Subcutaneous adipose tissue (tissue), 4 donors: ENCODE data around the gene SPATA6L. TPM values are rescaled to one million over a fixed set of nuclear protein-coding genes. Genes with fewer than 3 reads are reported as not detected.

ENCODE experiments used
- total RNA-seq, 4 donors: library from RNA; depleted of rRNA; stranded (reverse); fragments of >200 nt; gene quantifications; one replicate each; pipeline ENCODE4 v1.1.0, GENCODE V29; 2016
- TF ChIP-seq, protein P1 (sequence below): fragments of 450-650 bp; IDR thresholded peaks from one replicate; pipeline ENCODE4 v1.5.1; 2016; ENCODE audit warnings: low read depth, mild to moderate bottlenecking, control low read depth, antibody characterized with exemption, moderate library complexity

Gene SPATA6L
- total RNA-seq, 4 donors from 2014 or later = 1.8 to 5.3 (median 2.8) TPM

DNA sequence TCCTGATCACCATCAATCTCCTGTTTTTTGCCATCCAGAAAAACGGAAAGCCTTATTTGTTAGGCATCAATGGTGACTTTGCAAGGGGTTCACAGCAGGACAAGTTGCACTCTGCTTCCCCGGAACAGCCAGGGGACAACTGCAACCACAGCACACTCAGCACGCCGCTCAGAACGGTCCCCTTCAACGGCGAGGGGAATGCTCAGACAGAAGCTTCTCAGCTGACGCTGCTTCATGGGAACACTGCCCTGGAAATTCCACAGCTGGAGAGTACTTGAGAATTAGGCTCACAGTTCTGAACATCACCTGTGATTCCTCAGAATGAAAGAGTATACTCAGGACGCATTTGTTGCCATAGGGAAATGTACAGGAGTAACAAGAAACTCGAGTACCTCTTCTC is 44.3 kb downstream of the SPATA6L start:
- TF ChIP-seq, protein P1, sequence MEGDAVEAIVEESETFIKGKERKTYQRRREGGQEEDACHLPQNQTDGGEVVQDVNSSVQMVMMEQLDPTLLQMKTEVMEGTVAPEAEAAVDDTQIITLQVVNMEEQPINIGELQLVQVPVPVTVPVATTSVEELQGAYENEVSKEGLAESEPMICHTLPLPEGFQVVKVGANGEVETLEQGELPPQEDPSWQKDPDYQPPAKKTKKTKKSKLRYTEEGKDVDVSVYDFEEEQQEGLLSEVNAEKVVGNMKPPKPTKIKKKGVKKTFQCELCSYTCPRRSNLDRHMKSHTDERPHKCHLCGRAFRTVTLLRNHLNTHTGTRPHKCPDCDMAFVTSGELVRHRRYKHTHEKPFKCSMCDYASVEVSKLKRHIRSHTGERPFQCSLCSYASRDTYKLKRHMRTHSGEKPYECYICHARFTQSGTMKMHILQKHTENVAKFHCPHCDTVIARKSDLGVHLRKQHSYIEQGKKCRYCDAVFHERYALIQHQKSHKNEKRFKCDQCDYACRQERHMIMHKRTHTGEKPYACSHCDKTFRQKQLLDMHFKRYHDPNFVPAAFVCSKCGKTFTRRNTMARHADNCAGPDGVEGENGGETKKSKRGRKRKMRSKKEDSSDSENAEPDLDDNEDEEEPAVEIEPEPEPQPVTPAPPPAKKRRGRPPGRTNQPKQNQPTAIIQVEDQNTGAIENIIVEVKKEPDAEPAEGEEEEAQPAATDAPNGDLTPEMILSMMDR = no peak

DNA sequence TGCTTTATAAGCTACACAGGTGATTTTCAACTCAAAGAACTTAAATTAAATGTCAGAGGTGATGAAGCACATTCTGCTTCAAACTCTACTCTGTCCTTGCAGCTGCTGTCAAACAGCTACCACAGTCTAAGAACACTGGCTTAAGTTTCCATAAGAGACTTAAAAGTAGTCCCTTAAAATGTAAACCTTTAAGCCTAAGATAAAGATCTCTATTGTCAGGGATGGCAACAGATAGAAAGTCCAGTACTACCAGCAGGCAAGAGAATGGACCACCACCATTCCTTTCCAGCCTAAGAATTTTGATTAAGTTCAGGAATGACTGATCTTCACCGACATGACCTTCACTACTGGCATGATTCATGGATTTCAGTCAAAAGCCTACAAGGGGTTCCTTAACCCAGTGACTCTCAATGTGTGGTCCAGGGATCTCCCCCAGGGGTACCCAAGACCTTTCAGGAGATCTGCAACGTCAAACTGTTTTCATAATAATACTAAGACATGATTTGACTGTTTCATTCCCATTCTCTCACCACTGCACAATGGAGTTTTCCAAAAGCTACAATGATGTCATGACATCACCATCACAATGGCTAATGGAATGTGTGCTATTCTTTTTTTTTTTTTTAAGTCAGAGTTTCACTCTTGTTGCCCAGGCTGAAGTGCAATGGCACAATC is 45.3 kb downstream of the SPATA6L start:
- TF ChIP-seq, protein P1 = no peak

DNA sequence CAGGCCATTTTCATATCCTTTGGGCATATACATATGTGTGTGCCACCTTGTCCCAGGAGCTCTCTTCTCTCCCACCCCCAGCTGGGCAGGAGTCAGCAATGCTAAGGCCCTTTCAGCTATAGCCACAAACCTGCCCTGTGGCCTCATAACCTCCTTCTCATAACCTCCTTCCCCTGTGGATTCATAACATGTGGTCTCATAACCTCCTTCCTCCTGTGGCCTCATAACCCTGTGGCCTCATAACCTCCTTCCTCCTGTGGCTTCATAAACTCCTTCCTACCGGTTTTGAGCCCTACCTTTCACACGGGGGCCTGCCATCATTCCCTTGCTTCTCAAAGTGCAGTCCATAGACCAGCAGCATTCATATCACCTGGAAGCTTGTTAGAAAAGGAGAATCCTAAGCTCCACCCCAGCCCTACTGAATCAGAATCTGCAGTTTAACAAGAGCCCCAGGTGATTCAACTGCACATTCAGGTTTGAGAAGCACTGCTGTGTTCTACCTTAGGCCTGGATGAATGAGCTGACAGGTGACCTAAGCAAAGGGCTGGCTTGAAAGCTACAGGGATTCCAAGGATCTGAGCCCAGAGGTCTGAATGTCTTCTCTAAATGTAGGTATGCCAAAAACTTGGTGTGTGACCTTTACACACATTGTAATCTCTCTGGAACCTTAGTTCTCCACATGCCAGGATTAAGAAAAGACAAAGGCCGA is 46.1 kb downstream of the SPATA6L start:
- TF ChIP-seq, protein P1 = no peak

DNA sequence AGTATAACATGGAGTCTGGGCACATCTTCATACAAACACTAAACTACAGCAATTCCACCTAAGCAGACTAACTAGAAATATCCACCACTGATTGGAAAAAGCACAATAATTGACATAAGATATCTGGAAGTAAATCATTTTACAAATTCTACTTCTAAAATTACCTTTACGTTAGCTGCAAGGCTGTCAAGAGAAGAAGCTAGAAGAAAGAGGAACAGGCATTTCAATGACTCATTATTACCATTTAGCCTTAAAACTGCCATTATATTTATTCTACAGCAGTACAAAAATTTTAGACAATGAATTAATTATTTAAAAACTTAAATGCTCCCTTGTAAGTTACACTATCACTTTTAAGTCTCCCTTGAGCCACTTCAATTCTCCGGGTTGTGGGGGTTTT is 47.6 kb downstream of the SPATA6L start:
- TF ChIP-seq, protein P1 = no peak

DNA sequence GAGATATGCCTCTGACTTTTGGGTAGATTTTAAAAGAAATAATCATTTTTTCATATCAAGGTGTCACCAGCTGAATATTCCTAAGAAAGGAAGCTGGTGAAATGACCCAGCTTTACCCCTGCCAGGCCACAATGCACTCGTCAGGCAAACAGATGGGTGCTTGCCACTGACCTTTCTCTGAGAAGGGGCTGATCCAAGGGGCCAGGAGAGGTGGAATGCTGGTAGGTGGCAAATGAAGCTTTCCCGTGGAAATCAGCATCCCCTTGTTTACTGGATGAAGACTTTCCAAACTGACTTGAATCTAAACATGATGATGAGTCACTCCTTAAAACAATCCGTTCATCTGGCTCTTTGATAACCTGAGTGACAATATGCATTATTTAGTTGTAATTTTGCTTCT is 48.5 kb downstream of the SPATA6L start:
- TF ChIP-seq, protein P1 = no peak

DNA sequence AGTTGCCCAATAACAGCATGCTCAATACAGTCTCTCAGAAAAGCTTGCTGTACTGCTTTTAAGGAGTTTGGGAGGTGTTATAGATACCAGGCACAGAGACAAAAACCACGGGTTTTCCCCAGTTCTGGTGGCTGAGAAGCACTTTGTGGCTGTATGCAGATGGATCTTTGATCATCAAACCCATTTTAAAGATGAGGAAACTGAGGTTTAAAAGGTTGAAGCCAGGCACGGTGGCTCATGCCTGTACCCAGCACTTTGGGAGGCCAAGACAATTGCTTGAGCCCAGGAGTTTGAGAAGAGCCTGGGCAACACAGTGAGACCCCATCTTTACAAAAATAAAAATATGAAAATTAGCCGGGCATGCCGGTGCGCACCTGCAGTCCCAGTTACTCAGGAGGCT is 50.5 kb downstream of the SPATA6L start:
- TF ChIP-seq, protein P1 = no peak

DNA sequence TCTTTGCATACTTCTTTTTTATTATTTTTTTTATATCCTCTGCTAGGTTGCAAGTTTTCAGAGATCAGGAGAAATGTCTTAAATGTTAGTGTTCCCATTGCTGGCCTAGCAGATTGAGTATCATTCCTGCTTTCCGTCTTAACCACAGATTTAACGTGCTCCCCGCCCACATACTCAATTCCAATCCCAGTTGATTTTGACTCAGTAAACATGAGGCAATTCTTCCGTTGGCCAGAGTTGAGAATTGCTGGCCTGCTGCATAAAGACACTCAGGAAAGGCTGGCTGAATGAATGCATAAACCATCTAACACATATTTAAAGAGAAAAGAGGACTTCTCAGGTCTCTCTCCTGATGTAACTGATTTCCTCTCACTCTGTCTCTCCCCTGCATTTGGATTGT is 51.0 kb downstream of the SPATA6L start:
- TF ChIP-seq, protein P1 = no peak
